ENCODE measurements around the gene ABCA6. TPM values are rescaled to one million over a fixed set of nuclear protein-coding genes. Genes with fewer than 3 reads are reported as not detected.

Gene ABCA6
- total and polyA plus RNA-seq, 2 of the 13 experiments (the other 11 are each of a cell fraction or from before 2014, with no cell fraction given) = 0.05 to 0.11 TPM

DNA sequence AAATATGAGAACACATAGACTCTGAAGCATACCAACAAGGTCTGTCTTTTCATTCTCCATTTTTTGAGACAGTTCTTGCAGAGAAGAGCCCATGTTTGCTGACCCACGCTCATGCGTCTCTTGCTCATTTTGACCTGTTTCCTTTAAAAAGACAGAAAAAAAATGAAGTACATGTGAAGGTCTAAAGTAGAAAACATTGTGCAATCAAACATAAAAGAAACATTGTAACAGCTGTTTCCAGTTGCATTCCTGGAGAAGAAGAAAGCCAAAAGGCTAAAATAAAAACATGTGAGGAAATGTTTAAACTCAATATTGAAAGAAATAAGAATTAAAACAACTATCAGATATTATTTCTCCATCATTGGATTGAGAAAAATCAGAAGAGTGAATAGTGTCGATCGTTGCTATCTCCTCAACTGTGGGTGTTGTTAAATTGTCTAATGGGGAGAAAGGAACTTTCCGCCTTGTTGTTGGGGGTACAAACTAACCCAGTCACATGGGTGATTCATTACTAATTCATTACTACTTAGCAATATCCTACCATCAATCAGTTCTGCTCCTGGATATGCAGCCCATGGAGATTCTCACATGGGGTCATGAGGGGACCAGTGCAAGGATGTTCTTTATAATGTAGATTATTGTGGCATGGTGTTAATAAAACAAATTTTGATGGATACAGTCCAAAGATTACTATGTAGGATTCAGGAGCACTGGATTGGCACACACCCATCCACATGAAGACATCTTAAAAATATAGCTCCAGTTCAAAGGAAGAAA is 90.5 kb downstream of the ABCA6 start (continued):
- TF ChIP-seq, protein P1, sequence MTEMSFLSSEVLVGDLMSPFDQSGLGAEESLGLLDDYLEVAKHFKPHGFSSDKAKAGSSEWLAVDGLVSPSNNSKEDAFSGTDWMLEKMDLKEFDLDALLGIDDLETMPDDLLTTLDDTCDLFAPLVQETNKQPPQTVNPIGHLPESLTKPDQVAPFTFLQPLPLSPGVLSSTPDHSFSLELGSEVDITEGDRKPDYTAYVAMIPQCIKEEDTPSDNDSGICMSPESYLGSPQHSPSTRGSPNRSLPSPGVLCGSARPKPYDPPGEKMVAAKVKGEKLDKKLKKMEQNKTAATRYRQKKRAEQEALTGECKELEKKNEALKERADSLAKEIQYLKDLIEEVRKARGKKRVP (CRISPR knock-in tag; IDR thresholded peaks at IDR 0.05) = peak in 1 of 2 experiments; percentile 63; a peak in 1 of 4 replicates
- TF ChIP-seq SAFB2 (CRISPR knock-in tag; IDR thresholded peaks at IDR 0.05; ENCODE audit: borderline replicate concordance, low read depth) = no peak
- TF ChIP-seq, protein P2, sequence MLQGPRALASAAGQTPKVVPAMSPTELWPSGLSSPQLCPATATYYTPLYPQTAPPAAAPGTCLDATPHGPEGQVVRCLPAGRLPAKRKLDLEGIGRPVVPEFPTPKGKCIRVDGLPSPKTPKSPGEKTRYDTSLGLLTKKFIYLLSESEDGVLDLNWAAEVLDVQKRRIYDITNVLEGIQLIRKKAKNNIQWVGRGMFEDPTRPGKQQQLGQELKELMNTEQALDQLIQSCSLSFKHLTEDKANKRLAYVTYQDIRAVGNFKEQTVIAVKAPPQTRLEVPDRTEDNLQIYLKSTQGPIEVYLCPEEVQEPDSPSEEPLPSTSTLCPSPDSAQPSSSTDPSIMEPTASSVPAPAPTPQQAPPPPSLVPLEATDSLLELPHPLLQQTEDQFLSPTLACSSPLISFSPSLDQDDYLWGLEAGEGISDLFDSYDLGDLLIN (CRISPR knock-in tag; IDR thresholded peaks at IDR 0.05; ENCODE audit: borderline replicate concordance) = no peak
- TF ChIP-seq, protein P3, sequence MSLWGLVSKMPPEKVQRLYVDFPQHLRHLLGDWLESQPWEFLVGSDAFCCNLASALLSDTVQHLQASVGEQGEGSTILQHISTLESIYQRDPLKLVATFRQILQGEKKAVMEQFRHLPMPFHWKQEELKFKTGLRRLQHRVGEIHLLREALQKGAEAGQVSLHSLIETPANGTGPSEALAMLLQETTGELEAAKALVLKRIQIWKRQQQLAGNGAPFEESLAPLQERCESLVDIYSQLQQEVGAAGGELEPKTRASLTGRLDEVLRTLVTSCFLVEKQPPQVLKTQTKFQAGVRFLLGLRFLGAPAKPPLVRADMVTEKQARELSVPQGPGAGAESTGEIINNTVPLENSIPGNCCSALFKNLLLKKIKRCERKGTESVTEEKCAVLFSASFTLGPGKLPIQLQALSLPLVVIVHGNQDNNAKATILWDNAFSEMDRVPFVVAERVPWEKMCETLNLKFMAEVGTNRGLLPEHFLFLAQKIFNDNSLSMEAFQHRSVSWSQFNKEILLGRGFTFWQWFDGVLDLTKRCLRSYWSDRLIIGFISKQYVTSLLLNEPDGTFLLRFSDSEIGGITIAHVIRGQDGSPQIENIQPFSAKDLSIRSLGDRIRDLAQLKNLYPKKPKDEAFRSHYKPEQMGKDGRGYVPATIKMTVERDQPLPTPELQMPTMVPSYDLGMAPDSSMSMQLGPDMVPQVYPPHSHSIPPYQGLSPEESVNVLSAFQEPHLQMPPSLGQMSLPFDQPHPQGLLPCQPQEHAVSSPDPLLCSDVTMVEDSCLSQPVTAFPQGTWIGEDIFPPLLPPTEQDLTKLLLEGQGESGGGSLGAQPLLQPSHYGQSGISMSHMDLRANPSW (CRISPR knock-in tag; IDR thresholded peaks at IDR 0.05; ENCODE audit: borderline replicate concordance) = no peak
- no peak for TF ChIP-seq HOXD1 (CRISPR knock-in tag; IDR thresholded peaks at IDR 0.05)
- TF ChIP-seq, protein P4, sequence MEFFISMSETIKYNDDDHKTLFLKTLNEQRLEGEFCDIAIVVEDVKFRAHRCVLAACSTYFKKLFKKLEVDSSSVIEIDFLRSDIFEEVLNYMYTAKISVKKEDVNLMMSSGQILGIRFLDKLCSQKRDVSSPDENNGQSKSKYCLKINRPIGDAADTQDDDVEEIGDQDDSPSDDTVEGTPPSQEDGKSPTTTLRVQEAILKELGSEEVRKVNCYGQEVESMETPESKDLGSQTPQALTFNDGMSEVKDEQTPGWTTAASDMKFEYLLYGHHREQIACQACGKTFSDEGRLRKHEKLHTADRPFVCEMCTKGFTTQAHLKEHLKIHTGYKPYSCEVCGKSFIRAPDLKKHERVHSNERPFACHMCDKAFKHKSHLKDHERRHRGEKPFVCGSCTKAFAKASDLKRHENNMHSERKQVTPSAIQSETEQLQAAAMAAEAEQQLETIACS (CRISPR knock-in tag; IDR thresholded peaks at IDR 0.05) = no peak
- TF ChIP-seq ZNF720 (CRISPR knock-in tag; IDR thresholded peaks at IDR 0.05) = no peak
- TF ChIP-seq RFXANK (CRISPR knock-in tag; IDR thresholded peaks at IDR 0.05) = no peak
- TF ChIP-seq, protein P5, sequence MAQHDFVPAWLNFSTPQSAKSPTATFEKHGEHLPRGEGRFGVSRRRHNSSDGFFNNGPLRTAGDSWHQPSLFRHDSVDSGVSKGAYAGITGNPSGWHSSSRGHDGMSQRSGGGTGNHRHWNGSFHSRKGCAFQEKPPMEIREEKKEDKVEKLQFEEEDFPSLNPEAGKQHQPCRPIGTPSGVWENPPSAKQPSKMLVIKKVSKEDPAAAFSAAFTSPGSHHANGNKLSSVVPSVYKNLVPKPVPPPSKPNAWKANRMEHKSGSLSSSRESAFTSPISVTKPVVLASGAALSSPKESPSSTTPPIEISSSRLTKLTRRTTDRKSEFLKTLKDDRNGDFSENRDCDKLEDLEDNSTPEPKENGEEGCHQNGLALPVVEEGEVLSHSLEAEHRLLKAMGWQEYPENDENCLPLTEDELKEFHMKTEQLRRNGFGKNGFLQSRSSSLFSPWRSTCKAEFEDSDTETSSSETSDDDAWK (CRISPR knock-in tag; IDR thresholded peaks at IDR 0.05) = no peak
- no peak for TF ChIP-seq ZNF563 (CRISPR knock-in tag; IDR thresholded peaks at IDR 0.05)
- TF ChIP-seq SRF (IDR thresholded peaks at IDR 0.05; ENCODE audit: low read depth, low read length) = no peak
- no peak for TF ChIP-seq RORA (CRISPR knock-in tag; IDR thresholded peaks at IDR 0.05)
- TF ChIP-seq, protein P6, sequence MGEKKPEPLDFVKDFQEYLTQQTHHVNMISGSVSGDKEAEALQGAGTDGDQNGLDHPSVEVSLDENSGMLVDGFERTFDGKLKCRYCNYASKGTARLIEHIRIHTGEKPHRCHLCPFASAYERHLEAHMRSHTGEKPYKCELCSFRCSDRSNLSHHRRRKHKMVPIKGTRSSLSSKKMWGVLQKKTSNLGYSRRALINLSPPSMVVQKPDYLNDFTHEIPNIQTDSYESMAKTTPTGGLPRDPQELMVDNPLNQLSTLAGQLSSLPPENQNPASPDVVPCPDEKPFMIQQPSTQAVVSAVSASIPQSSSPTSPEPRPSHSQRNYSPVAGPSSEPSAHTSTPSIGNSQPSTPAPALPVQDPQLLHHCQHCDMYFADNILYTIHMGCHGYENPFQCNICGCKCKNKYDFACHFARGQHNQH (CRISPR knock-in tag; IDR thresholded peaks at IDR 0.05) = peak; percentile 66; the same call in 1 of the 2 replicates
- TF ChIP-seq ZBTB7A (CRISPR knock-in tag; IDR thresholded peaks at IDR 0.05) = no peak
- TF ChIP-seq ZFX (CRISPR knock-in tag; IDR thresholded peaks at IDR 0.05; ENCODE audit: low read depth) = no peak
- TF ChIP-seq, protein P7, sequence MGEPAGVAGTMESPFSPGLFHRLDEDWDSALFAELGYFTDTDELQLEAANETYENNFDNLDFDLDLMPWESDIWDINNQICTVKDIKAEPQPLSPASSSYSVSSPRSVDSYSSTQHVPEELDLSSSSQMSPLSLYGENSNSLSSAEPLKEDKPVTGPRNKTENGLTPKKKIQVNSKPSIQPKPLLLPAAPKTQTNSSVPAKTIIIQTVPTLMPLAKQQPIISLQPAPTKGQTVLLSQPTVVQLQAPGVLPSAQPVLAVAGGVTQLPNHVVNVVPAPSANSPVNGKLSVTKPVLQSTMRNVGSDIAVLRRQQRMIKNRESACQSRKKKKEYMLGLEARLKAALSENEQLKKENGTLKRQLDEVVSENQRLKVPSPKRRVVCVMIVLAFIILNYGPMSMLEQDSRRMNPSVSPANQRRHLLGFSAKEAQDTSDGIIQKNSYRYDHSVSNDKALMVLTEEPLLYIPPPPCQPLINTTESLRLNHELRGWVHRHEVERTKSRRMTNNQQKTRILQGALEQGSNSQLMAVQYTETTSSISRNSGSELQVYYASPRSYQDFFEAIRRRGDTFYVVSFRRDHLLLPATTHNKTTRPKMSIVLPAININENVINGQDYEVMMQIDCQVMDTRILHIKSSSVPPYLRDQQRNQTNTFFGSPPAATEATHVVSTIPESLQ (CRISPR knock-in tag; conservative IDR thresholded peaks at IDR 0.05) = no peak
- TF ChIP-seq, protein P8, sequence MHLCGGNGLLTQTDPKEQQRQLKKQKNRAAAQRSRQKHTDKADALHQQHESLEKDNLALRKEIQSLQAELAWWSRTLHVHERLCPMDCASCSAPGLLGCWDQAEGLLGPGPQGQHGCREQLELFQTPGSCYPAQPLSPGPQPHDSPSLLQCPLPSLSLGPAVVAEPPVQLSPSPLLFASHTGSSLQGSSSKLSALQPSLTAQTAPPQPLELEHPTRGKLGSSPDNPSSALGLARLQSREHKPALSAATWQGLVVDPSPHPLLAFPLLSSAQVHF (CRISPR knock-in tag; IDR thresholded peaks at IDR 0.05) = no peak

All from HepG2 (cell line).